LNCaP clone FGC (cell line): ENCODE results near the gene OSBPL9.

Experiments used
- DNase-seq: peaks from one replicate; pipeline ENCODE4 v3.0.0-alpha.2; 2011; ENCODE audit warnings: low read depth
- H3K4me3 ChIP-seq: 2 replicates; pipeline ENCODE4 v1.5.1; 2011; ENCODE audit warnings: mild to moderate bottlenecking, low read depth, low read length, control low read depth
- TF ChIP-seq, protein P1 (sequence below): IDR thresholded peaks from 2 replicates; pipeline ENCODE4 v1.5.1; 2012; ENCODE audit warnings: mild to moderate bottlenecking; ENCODE audit not compliant: control insufficient read depth, insufficient read depth; ENCODE audit errors: extremely low read depth

The OSBPL9 gene

GRCh38 chr1:51583532-51583931, 33.4 kb upstream of the OSBPL9 start:
- no peak for DNase-seq

GRCh38 chr1:51584021-51584420, 32.9 kb upstream of the OSBPL9 start:
- no peak overlapping the region for H3K4me3 ChIP-seq
- DNase-seq: no peak
- TF ChIP-seq, protein P1, sequence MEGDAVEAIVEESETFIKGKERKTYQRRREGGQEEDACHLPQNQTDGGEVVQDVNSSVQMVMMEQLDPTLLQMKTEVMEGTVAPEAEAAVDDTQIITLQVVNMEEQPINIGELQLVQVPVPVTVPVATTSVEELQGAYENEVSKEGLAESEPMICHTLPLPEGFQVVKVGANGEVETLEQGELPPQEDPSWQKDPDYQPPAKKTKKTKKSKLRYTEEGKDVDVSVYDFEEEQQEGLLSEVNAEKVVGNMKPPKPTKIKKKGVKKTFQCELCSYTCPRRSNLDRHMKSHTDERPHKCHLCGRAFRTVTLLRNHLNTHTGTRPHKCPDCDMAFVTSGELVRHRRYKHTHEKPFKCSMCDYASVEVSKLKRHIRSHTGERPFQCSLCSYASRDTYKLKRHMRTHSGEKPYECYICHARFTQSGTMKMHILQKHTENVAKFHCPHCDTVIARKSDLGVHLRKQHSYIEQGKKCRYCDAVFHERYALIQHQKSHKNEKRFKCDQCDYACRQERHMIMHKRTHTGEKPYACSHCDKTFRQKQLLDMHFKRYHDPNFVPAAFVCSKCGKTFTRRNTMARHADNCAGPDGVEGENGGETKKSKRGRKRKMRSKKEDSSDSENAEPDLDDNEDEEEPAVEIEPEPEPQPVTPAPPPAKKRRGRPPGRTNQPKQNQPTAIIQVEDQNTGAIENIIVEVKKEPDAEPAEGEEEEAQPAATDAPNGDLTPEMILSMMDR: no peak

More at GRCh38 chr1:51583532-51583931, 33.4 kb upstream of the OSBPL9 start:
- TF ChIP-seq, protein P1: no peak
- no peak overlapping the region for H3K4me3 ChIP-seq

- H3K4me3 ChIP-seq: no peak overlapping the region
- TF ChIP-seq, protein P1: no peak
Observed at GRCh38 chr1:51592711-51593110, 24.2 kb upstream of the OSBPL9 start.

GRCh38 chr1:51594716-51595115, 22.2 kb upstream of the OSBPL9 start:
- TF ChIP-seq, protein P1: no peak
- no peak for DNase-seq

More at GRCh38 chr1:51592711-51593110, 24.2 kb upstream of the OSBPL9 start:
- DNase-seq: no peak

GRCh38 chr1:51600529-51600928, 16.4 kb upstream of the OSBPL9 start:
- DNase-seq: no peak
- TF ChIP-seq, protein P1: no peak
- no peak overlapping the region for H3K4me3 ChIP-seq

More at GRCh38 chr1:51594716-51595115, 22.2 kb upstream of the OSBPL9 start:
- H3K4me3 ChIP-seq: no peak overlapping the region

DNA sequence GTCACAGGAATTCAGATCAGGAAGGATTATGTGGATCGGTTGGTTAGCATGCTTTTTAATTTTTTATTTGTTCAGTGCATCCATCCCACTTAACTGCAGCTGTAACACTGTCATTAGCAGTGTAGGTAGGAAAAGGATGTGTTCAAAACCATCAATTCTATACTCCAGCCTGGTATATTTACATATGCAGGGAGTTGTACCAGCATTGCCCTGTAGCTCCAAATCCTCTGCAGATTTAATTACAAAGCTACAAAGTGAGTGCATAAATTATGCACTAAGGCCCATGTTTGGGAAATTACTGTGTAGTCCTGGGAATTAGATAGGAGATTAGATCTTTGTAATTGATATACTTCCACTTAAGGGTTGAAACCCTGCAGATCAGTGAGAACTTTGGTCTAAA, 15.9 kb upstream of the OSBPL9 start:
- TF ChIP-seq, protein P1: no peak
- DNase-seq: no peak
- no peak overlapping the region for H3K4me3 ChIP-seq

GRCh38 chr1:51605961-51606723, 10.8 kb upstream of the OSBPL9 start:
- no peak overlapping the region for H3K4me3 ChIP-seq
- no peak for DNase-seq
- TF ChIP-seq, protein P1: no peak
